SIG-M5 (cell line): ENCODE results near the gene GPD1L.

ENCODE experiments used
- DNase-seq: peaks from one replicate; lab custom pipeline; 2025; lab: John Stamatoyannopoulos, UW

Gene GPD1L

GRCh38 chr3:32137870-32138269 is 31.4 kb downstream of the GPD1L start:
- no peak for DNase-seq

- no peak for DNase-seq
Observed at GRCh38 chr3:32138545-32139104, 32.2 kb downstream of the GPD1L start.

GRCh38 chr3:32140943-32141342 is 34.5 kb downstream of the GPD1L start:
- DNase-seq = no peak

GRCh38 chr3:32143849-32144757 is 37.7 kb downstream of the GPD1L start:
- DNase-seq = no peak

GRCh38 chr3:32146746-32147211 is 40.4 kb downstream of the GPD1L start:
- DNase-seq = no peak

GRCh38 chr3:32147509-32147908 is 41.1 kb downstream of the GPD1L start:
- no peak for DNase-seq

- no peak for DNase-seq
Observed at GRCh38 chr3:32147933-32148332, 41.5 kb downstream of the GPD1L start.

- no peak for DNase-seq
Observed at GRCh38 chr3:32148351-32148750, 41.9 kb downstream of the GPD1L start.

GRCh38 chr3:32153414-32154204 is 47.2 kb downstream of the GPD1L start:
- DNase-seq = no peak

GRCh38 chr3:32154205-32154579 is 47.8 kb downstream of the GPD1L start:
- DNase-seq = no peak

- no peak for DNase-seq
Observed at GRCh38 chr3:32155117-32155516, 48.7 kb downstream of the GPD1L start.

- DNase-seq = no peak
Observed at GRCh38 chr3:32157600-32158264, 51.3 kb downstream of the GPD1L start.

GRCh38 chr3:32160706-32161214 is 54.3 kb downstream of the GPD1L start:
- DNase-seq = no peak

- no peak for DNase-seq
Observed at GRCh38 chr3:32165442-32165841, 59.0 kb downstream of the GPD1L start.

- DNase-seq = no peak
Observed at GRCh38 chr3:32166654-32167053, 60.2 kb downstream of the GPD1L start.

GRCh38 chr3:32172420-32172819 is 66.0 kb downstream of the GPD1L start:
- no peak for DNase-seq

GRCh38 chr3:32175607-32176197 is 69.3 kb downstream of the GPD1L start:
- peak; percentile 12 for DNase-seq

GRCh38 chr3:32176989-32177701 is 70.7 kb downstream of the GPD1L start:
- no peak for DNase-seq

- no peak for DNase-seq
Observed at GRCh38 chr3:32177702-32178198, 71.3 kb downstream of the GPD1L start.

GRCh38 chr3:32180141-32180784 is 73.8 kb downstream of the GPD1L start:
- DNase-seq = no peak
